SK-N-MC (cell line): Measurements from ENCODE around the gene DNMT3B.

Experiments
- DNase-seq: peaks from one replicate; pipeline ENCODE4 v3.0.0-alpha.2; 2011; ENCODE audit warnings: low read depth, low spot score
- H3K27ac ChIP-seq: fragments of 200-600 bp; sonication (generic); 2 replicates; pipeline ENCODE4 v1.5.1; 2016; ENCODE audit warnings: mixed run types
- H3K36me3 ChIP-seq: fragments of 200-600 bp; sonication (generic); 2 replicates; pipeline ENCODE4 v1.6.1; 2017; ENCODE audit warnings: antibody characterized with exemption, low read length, mixed read lengths; ENCODE audit not compliant: insufficient read depth
- H3K4me3 ChIP-seq: fragments of 200-600 bp; sonication (generic); 2 replicates; pipeline ENCODE4 v1.5.1; 2016
- H3K9ac ChIP-seq: fragments of 200-600 bp; sonication (generic); 2 replicates; pipeline ENCODE4 v1.8.0; 2017; ENCODE audit warnings: mixed run types, mixed read lengths; ENCODE audit not compliant: insufficient read length
- H3K9me3 ChIP-seq: fragments of 200-600 bp; sonication (generic); 2 replicates; pipeline ENCODE4 v1.6.1; 2017; ENCODE audit warnings: low read depth, mild to moderate bottlenecking, antibody characterized with exemption, low read length, moderate library complexity, mixed read lengths
- EZH2 ChIP-seq: fragments of 200-600 bp; sonication (generic); IDR thresholded peaks from one replicate; pipeline ENCODE4 v1.6.1; 2017; ENCODE audit warnings: antibody characterized with exemption
- FOXP2 ChIP-seq: optimal IDR thresholded peaks from 2 replicates; pipeline ENCODE3; 2011; ENCODE audit warnings: mild to moderate bottlenecking, moderate library complexity; ENCODE audit not compliant: insufficient read depth; ENCODE audit errors: extremely low read length, control extremely low read depth
- POLR2AphosphoS5 ChIP-seq: IDR thresholded peaks from 2 replicates; pipeline ENCODE4 v1.6.1; 2012; ENCODE audit warnings: mild to moderate bottlenecking, low read depth, low read length, borderline replicate concordance

The DNMT3B gene

GRCh38 chr20:32773223-32773622 is 11.0 kb downstream of the DNMT3B start:
- Histone ChIP-seq H3K4me3 (no peak overlapping the region), H3K27ac (no peak overlapping the region), H3K9ac (no peak overlapping the region), H3K9me3 (no peaks in the 10 kb centered on the region), H3K36me3 (no peaks in the 10 kb centered on the region)
- TF ChIP-seq POLR2AphosphoS5 = no peak
- TF ChIP-seq EZH2 = no peak
- TF ChIP-seq FOXP2 = no peak
- DNase-seq = no peak

GRCh38 chr20:32773855-32774254 is 11.7 kb downstream of the DNMT3B start:
- Histone ChIP-seq H3K36me3 (no peaks in the 10 kb centered on the region), H3K4me3 (no peak overlapping the region)

GRCh38 chr20:32775336-32775991 is 13.3 kb downstream of the DNMT3B start:
- no peak overlapping the region for H3K9ac ChIP-seq
- no peak for DNase-seq
- no peaks in the 10 kb centered on the region for H3K9me3 ChIP-seq
- TF ChIP-seq EZH2 (no peak), FOXP2 (no peak), POLR2AphosphoS5 (no peak)
- no peaks in the 10 kb centered on the region for H3K36me3 ChIP-seq
- H3K4me3 ChIP-seq = no peak overlapping the region
- H3K27ac ChIP-seq = no peak overlapping the region

More at GRCh38 chr20:32773855-32774254, 11.7 kb downstream of the DNMT3B start:
- Histone ChIP-seq H3K9me3 (no peaks in the 10 kb centered on the region), H3K27ac (no peak overlapping the region), H3K9ac (no peak overlapping the region)
- no peak for TF ChIP-seq FOXP2
- TF ChIP-seq POLR2AphosphoS5 = no peak
- no peak for TF ChIP-seq EZH2
- no peak for DNase-seq

- H3K36me3 ChIP-seq = no peaks in the 10 kb centered on the region
Observed at GRCh38 chr20:32777177-32777956, 15.2 kb downstream of the DNMT3B start.

GRCh38 chr20:32779500-32780211 is 17.5 kb downstream of the DNMT3B start:
- DNase-seq = no peak
- no peak overlapping the region for H3K9ac ChIP-seq
- H3K36me3 ChIP-seq = no peaks in the 10 kb centered on the region
- TF ChIP-seq FOXP2 (no peak), EZH2 (no peak), POLR2AphosphoS5 (no peak)
- H3K9me3 ChIP-seq = no peaks in the 10 kb centered on the region
- H3K4me3 ChIP-seq = no peak overlapping the region
- H3K27ac ChIP-seq = no peak overlapping the region

More at GRCh38 chr20:32777177-32777956, 15.2 kb downstream of the DNMT3B start:
- H3K27ac ChIP-seq = peak overlapping the region; percentile 55; the same call in 1 of the 2 replicates
- no peak overlapping the region for H3K9ac ChIP-seq
- TF ChIP-seq EZH2 = no peak
- TF ChIP-seq FOXP2 = no peak
- TF ChIP-seq POLR2AphosphoS5 = no peak
- no peak for DNase-seq
- H3K4me3 ChIP-seq = no peak overlapping the region
- H3K9me3 ChIP-seq = no peaks in the 10 kb centered on the region

- Histone ChIP-seq H3K36me3 (no peaks in the 10 kb centered on the region), H3K9ac (no peak overlapping the region), H3K27ac (no peak overlapping the region)
Observed at GRCh38 chr20:32780278-32780677, 18.1 kb downstream of the DNMT3B start.

GRCh38 chr20:32780749-32781655 is 18.8 kb downstream of the DNMT3B start:
- Histone ChIP-seq H3K36me3 (no peaks in the 10 kb centered on the region), H3K9ac (no peak overlapping the region)
- no peak for DNase-seq

More at GRCh38 chr20:32780278-32780677, 18.1 kb downstream of the DNMT3B start:
- Histone ChIP-seq H3K9me3 (no peaks in the 10 kb centered on the region), H3K4me3 (no peak overlapping the region)
- no peak for DNase-seq
- no peak for TF ChIP-seq POLR2AphosphoS5

More at GRCh38 chr20:32780749-32781655, 18.8 kb downstream of the DNMT3B start:
- Histone ChIP-seq H3K4me3 (no peak overlapping the region), H3K9me3 (no peaks in the 10 kb centered on the region), H3K27ac (no peak overlapping the region)
- TF ChIP-seq POLR2AphosphoS5 = no peak
